Right lung (tissue), 5 donors: ENCODE data around the gene TBPL2. TPM values are rescaled to one million over a fixed set of nuclear protein-coding genes. Genes with fewer than 3 reads are reported as not detected.
"Not testable (repeated sequence)": the region's sequence is repeated elsewhere in the genome, so short reads cannot be mapped to it uniquely, and the experiment has no call there.

Experiments
- DNase-seq, 2 donors: peaks; one replicate each; pipeline ENCODE4 v3.0.0-alpha.2; 2013
- polyA plus RNA-seq, 5 donors: library from polyadenylated mRNA; unstranded; fragments of 120-200 nt; gene quantifications; one replicate each; pipeline versions ENCODE4 v1.2.1 to v1.2.3, GENCODE V29; 2013; ENCODE audit warnings: inconsistent platforms in 1 of 5, low replicate concordance in 1 of 5; ENCODE audit not compliant: insufficient read length in 5 of 5, insufficient read depth in 1 of 5

TBPL2 gene
- polyA plus RNA-seq, 5 donors, result not detected

DNA sequence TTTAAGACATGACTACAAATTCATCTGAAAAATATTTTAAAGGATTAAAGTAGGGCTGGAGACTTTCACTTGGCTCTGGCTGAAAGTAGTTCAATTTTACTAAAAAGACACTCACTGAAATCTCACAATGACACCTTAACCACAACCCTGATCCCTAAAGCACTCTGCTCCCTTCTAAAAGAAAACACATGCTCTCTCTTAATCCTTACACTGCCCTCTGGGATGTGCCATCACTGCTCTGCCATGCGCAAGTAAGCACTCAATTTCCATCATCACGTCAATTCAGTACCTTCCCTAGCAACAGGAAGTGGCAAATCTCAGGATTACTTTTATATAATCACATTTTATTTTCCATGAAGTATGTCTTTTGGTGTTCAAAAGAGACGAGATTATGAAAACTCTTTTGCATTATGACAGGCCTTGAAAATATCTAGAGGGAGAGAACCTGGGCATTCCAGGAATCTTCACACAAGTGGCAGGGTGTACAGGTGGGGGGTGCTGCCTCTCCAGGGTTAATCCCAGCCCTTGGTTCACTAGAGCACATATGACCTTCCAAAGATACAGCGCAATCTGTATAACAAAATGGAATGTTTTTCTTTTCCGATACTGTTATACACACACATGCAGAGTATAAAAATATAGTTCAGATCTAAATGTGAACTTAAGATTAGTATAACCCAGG is 36.1 kb downstream of the TBPL2 start:
- DNase-seq, result no peak

DNA sequence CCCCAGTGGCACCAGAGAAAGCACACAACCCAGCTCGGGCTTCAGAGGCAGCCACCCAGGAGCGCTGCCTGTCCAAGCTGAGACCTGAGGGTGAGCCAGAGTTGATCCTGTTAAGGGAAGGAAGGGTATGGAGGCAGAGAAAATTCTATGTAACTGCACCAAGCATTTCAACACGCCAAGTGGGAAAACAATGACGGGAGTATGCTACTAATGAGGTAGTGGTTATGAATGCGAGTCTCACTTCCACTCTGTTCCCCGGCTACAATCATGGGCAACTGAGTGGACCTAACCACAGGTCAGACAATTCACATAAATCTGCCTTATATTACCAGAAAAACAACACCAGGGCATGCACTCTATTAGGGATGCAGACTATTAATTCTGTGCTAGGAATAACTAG is 38.7 kb downstream of the TBPL2 start:
- no peak for DNase-seq

GRCh38 chr14:55399852-55400251 is 40.6 kb downstream of the TBPL2 start:
- DNase-seq, result no peak

DNA sequence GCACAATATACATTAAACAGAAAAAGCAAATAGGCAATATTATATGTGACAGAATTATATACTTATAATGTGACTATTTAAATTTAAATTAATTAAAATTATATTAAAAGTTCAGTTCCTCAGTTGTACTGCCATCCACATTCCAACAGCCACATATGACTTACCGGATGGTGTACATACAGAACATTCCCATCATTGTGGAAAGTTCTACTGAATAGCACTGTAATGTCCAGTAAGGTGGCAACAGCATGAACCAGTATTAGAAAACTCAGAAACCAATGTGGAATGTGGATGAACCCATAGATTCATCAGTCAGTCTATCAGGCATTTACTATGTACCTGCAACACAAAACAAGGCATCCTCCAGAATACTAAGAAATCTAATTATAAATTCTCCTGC is 41.2 kb downstream of the TBPL2 start:
- DNase-seq, result no peak

DNA sequence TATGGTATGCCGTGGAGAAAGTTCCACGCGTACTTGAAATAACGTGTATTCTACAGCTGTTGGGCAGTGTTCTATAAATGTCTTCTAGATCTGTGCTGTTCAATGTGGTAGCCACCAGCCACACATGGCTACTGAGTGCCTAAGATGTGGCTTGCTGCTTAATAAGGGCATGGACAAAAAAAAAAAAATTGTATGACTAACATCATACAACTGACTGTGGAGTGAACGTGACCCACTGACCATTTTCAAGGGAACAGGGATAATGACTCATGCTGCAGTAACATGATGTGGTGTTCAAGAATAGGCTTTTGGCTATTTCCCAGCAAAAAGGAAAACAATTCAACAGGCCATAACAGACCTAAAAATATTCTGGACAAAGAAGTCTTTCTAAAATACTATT is 41.7 kb downstream of the TBPL2 start:
- no peak for DNase-seq

GRCh38 chr14:55389330-55389729 is 51.1 kb downstream of the TBPL2 start:
- no peak for DNase-seq

DNA sequence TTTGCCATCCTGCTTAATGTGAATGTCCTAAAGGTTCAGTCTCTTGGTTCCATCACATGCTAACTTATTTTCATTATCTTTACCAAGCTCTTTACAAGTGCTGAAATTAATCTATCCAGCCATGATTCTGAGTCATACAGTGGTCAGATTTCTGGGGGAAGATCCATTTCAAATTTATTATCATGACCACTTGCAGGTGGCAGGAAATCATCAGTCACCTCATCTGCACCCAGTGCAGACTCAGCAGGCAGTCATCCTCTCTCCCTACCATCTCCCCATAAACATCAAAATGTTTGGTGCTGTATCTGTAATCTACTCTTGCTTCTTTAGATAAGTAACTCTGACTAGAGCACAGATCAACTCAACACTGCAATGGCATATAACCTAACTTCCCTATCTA is 52.3 kb downstream of the TBPL2 start:
- no peak for DNase-seq

GRCh38 chr14:55387121-55387520 is 53.3 kb downstream of the TBPL2 start:
- DNase-seq, result no peak

DNA sequence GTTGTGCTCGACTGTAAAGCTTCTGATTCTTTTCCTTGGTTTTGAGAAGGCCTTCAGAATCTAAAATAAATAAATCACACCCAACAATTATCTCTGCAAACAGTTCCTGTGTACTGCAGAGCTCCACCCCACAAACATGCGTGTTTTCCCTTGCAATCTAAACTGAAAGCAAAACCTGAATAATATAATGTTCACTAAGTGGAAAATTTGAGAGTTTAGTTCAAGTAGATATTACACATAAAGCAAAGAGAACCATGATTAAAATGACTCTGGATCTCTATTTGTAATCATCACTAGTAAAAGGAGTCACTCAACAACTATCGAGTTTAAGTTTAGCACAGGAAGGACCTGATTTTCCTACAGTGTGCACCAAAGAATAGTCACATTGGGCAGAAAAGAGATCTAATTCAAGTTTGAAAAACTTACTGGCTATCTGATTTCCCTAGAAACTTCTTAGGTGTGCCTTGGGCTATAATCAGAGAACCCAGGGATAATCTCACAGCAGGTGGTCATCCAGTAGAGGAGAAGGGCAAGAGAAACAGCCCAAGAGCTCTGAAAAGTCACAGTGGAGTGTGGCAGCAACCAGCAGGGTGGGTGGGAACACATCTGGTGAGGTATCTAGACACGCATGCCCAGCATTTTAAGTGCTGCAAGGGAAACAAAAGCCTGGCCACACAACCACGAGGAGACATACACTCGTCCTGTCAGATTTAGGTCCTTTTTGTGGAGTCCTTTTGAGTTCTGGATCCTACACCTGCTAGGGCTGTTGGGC is 54.2 kb downstream of the TBPL2 start:
- DNase-seq, result no peak

GRCh38 chr14:55384536-55384935 is 55.9 kb downstream of the TBPL2 start:
- DNase-seq, result no peak

GRCh38 chr14:55383541-55384140 is 56.8 kb downstream of the TBPL2 start:
- DNase-seq, result no peak

GRCh38 chr14:55383056-55383466 is 57.4 kb downstream of the TBPL2 start:
- DNase-seq, result not testable (repeated sequence)

DNA sequence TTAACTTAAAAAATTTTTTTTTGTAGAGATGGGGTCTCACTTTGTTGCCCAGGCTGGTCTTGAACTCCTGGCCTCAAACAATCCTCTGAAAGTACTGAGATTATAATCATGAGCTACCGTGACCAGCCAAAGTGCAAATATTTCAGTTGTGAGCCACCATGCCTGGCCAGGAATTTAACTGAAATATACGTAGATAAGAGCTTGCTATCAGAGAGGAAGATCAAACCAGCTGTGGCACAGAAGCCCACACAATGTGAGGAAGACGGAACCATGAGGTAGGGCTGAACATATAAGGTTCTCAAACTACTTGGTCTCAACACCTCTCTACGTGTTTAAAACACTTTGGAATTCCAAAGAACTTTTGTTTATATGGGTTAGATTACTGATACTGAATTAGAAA is 57.9 kb downstream of the TBPL2 start:
- no peak for DNase-seq

GRCh38 chr14:55381561-55381960 is 58.9 kb downstream of the TBPL2 start:
- DNase-seq, result no peak

- DNase-seq, result no peak
These were observed 59.4 kb downstream of the TBPL2 start for GRCh38 chr14:55381040-55381439.

- DNase-seq, result no peak
These were observed 63.2 kb downstream of the TBPL2 start for GRCh38 chr14:55377236-55377635.

- no peak for DNase-seq
These were observed 65.6 kb downstream of the TBPL2 start for GRCh38 chr14:55374771-55375170.

- no peak for DNase-seq
These were observed 66.4 kb downstream of the TBPL2 start for GRCh38 chr14:55373784-55374705.

- no peak for DNase-seq
These were observed 67.6 kb downstream of the TBPL2 start for GRCh38 chr14:55372825-55373224.

GRCh38 chr14:55372423-55372822 is 68.0 kb downstream of the TBPL2 start:
- DNase-seq, result no peak

DNA sequence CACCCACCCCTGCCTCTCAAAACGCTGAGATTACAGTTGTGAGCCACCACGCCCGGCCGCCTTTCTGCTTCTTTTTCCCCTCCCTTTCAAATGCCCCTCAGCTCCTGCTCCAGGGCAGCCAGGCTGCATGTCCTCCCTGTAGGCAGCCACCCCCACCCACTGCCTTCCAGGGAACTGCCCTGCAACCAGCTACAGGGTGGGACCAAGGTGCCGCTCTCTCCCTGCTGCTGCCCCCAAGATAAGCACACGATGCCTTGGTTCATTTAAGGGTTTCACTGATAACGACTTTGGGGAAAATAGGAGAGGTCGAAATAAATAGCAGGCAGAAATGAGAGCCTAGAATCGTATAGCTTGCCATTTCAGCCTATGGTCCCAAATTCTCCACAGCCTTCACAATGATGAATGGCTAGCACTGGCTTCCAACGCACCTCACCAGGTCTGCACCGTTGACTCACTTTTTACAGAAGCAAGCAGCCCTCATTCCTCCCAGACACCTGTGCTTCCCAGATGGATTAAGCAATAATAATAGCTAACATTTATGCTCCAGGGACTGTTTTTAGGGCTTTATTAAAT is 69.4 kb downstream of the TBPL2 start:
- DNase-seq, result no peak

DNA sequence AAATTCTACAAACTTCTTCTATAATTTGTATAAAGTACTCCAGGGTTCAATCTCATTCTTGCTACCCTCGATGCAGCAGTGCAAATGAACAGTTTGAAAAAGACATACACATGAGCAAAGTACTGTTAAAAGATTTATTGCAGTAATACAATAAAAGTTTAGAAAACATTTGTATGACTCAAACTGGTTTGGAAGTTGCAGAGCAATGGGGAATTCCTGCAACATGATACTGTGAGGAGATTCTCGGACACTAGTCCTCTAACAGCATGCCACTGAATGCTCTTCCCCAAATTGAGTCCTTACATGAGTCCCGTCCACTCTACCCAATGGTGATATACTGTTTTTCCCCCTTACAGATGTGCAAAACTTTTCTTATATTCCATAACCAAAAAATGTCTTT is 74.1 kb downstream of the TBPL2 start:
- DNase-seq, result no peak
